Ascending aorta (tissue), 2 donors: ENCODE measurements around the gene UNC45A. TPM values are rescaled to one million over a fixed set of nuclear protein-coding genes. Genes with fewer than 3 reads are reported as not detected.

Experiments
- DNase-seq, 2 donors: peaks; one replicate each; pipeline ENCODE4 v3.0.0-alpha.2; 2019; ENCODE audit warnings: low spot score in 2 of 2
- H3K27ac ChIP-seq, 2 donors: fragments of 200-600 bp; sonication (generic); one replicate each; pipeline ENCODE4 v1.5.1; 2016 to 2017; ENCODE audit warnings: mild to moderate bottlenecking in 1 of 2
- H3K27me3 ChIP-seq: fragments of 200-600 bp; sonication (generic); one replicate; pipeline ENCODE4 v1.5.1; 2017
- H3K36me3 ChIP-seq, 2 donors: fragments of 200-600 bp; sonication (generic); one replicate each; pipeline ENCODE4 v1.5.1; 2016
- H3K4me1 ChIP-seq, 2 donors: fragments of 200-600 bp; sonication (generic); one replicate each; pipeline ENCODE4 v1.5.1; 2016 to 2017; ENCODE audit warnings: mild to moderate bottlenecking in 1 of 2
- H3K4me3 ChIP-seq, 2 donors: fragments of 200-600 bp; sonication (generic); one replicate each; pipeline ENCODE4 v1.5.1; 2016 to 2017; ENCODE audit warnings: mild to moderate bottlenecking in 1 of 2
- H3K9me3 ChIP-seq, 2 donors: fragments of 200-600 bp; sonication (generic); one replicate each; pipeline ENCODE4 v1.5.1; 2016
- intact Hi-C: fragments of 100-400 bp; cut with DNase I; formaldehyde crosslinking; loops from one replicate; pipeline ENCODE4 v1.15.1; 2023
- total RNA-seq: library from RNA; depleted of rRNA; stranded (reverse); fragments of >200 nt; gene quantifications from one replicate; pipeline ENCODE4 v1.1.0, GENCODE V29; 2016
- TF ChIP-seq, protein P1 (sequence below), 3 experiments: fragments of 200-600 bp in 2 of 3; fragments of 450-650 bp in 1 of 3; sonication (generic) in 2 of 3; IDR thresholded peaks; one replicate each; pipeline ENCODE4 v1.5.1; 2016 to 2019; ENCODE audit warnings: antibody characterized with exemption in 3 of 3, mild to moderate bottlenecking in 1 of 3, moderate library complexity in 1 of 3

The UNC45A gene, protein sequence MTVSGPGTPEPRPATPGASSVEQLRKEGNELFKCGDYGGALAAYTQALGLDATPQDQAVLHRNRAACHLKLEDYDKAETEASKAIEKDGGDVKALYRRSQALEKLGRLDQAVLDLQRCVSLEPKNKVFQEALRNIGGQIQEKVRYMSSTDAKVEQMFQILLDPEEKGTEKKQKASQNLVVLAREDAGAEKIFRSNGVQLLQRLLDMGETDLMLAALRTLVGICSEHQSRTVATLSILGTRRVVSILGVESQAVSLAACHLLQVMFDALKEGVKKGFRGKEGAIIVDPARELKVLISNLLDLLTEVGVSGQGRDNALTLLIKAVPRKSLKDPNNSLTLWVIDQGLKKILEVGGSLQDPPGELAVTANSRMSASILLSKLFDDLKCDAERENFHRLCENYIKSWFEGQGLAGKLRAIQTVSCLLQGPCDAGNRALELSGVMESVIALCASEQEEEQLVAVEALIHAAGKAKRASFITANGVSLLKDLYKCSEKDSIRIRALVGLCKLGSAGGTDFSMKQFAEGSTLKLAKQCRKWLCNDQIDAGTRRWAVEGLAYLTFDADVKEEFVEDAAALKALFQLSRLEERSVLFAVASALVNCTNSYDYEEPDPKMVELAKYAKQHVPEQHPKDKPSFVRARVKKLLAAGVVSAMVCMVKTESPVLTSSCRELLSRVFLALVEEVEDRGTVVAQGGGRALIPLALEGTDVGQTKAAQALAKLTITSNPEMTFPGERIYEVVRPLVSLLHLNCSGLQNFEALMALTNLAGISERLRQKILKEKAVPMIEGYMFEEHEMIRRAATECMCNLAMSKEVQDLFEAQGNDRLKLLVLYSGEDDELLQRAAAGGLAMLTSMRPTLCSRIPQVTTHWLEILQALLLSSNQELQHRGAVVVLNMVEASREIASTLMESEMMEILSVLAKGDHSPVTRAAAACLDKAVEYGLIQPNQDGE
- total RNA-seq, result 73.5 TPM

DNA sequence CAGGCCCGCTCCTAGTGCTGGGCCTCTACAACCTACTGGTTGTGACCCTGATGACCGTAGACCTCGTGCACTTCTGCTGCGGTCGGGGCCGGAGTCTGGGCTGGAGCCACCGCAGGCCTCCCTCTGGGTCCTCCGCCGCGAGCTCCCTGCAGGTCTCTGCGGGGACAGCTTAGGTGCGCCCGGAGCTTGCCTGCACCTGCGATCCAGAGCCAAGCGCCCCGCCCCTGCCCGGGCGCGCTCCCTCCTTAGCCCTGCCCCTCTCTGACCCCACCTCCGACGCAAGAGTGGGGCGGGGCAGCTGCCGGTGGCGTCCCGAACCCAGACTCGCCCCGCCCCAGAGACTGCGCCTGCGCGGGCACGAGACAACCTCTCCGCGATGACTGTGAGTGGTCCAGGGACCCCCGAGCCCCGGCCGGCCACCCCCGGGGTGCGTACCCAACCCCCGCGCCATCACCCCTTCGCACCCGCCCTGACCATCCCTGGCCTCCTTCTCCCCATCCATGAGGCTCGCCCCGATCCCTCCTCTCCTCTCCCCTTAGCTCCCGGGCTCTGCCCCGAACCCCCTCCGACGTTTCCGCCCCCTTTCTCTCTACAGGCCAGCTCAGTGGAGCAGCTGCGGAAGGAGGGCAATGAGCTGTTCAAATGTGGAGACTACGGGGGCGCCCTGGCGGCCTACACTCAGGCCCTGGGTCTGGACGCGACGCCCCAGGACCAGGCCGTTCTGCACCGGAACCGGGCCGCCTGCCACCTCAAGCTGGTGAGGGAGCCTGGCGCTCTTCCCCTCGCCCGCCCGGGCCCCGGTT, at the start of gene UNC45A:
UNC45A (plus strand) TSS at position 337 of the 803 bp plus-strand sequence; CDS start at position 377, 40 bp downstream.
- intact Hi-C loops, result loop anchor here (2.0 to 10.0 kb wide), 4 partner anchors 22 to 930 kb away; partner anchors contain the start of genes BLM and ZNF710
- Histone ChIP-seq H3K4me3 (peak within 1 kb of the TSS; percentile 72 to 77), H3K27ac (peak within 1 kb of the TSS; percentile 81 to 85), H3K27me3 (no peaks in the 10 kb centered on the region), H3K4me1 (peaks cover 12 to 33% of the 10 kb centered on the region in 2 donors), H3K9me3 (no peaks in the 10 kb centered on the region), H3K36me3 (peaks cover 14 to 25% of the 10 kb centered on the region in 2 donors)
- TF ChIP-seq, protein P1, sequence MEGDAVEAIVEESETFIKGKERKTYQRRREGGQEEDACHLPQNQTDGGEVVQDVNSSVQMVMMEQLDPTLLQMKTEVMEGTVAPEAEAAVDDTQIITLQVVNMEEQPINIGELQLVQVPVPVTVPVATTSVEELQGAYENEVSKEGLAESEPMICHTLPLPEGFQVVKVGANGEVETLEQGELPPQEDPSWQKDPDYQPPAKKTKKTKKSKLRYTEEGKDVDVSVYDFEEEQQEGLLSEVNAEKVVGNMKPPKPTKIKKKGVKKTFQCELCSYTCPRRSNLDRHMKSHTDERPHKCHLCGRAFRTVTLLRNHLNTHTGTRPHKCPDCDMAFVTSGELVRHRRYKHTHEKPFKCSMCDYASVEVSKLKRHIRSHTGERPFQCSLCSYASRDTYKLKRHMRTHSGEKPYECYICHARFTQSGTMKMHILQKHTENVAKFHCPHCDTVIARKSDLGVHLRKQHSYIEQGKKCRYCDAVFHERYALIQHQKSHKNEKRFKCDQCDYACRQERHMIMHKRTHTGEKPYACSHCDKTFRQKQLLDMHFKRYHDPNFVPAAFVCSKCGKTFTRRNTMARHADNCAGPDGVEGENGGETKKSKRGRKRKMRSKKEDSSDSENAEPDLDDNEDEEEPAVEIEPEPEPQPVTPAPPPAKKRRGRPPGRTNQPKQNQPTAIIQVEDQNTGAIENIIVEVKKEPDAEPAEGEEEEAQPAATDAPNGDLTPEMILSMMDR (IDR thresholded peaks at IDR 0.05), result no peak
- DNase-seq, result peak; percentile 56 to 94

DNA sequence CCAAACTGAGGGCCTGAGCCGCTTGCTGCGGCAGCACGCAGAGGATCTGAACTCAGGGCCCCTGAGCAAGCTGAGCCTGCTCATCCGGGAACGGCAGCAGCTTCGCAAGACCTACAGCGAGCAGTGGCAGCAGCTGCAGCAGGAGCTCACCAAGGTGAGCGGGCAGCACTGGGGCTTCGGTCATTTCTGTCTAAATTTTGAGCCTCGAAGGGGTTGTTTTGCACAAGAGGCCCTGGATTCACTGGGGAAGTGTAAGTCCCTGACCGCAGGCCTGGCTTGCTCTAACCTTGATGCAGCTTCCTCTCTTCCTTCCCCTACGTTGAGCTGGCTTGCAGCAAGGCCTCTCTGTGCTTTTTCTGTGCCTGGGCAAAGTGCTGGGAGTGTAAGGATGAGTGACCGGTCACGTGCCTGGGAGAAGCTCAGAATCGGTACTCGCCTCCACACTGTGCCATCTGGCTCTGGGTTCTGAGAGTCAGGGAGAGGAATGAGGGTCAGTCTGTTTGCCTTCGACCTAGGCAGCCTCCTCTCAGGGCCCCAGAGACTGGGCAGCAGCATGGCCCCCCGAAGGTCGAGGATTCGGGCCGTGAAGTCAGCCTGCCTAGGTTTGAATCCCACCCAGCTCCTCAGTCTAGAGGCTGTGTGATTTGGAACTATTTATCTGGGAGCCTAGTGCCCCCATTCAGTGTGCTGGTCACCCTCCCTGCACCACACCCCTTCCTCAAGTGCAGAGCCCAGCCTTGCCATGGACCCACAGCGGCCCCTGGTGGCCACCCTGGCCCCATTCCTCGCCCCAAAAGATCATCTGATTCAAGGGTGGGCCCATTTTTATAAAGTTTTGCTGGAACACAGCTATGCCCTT, 49.4 kb upstream of the UNC45A start:
- H3K36me3 ChIP-seq, result peaks cover 30 to 33% of the 10 kb centered on the region in 2 donors
- no peaks in the 10 kb centered on the region for H3K27me3 ChIP-seq
- H3K4me3 ChIP-seq, result peak overlapping the region; percentile 8 to 75

DNA sequence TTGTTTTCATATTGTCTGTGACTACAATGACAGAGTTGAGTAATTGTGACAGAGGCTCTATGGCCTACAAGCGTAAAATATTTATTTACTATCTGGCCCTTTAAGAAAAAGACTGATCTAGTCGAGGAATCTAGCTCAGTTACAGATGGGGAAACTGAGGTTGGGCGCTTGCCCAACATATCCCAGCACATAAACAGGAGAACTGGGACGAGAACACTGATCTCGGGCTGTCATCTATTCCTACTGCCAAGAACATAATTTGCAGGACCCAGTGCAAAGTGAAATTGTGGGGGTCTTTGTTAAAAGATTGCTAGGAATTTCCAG, 48.8 kb upstream of the UNC45A start:
- Histone ChIP-seq H3K27me3 (no peaks in the 10 kb centered on the region), H3K9me3 (no peaks in the 10 kb centered on the region), H3K27ac (peak overlapping the region; percentile 90 to 94), H3K36me3 (peaks cover 32 to 33% of the 10 kb centered on the region in 2 donors), H3K4me1 (peaks cover 10 to 30% of the 10 kb centered on the region in 2 donors), H3K4me3 (peak overlapping the region in 1 of 2 donors; percentile 75)
- intact Hi-C loops, result loop anchor here (1.0 to 10.0 kb wide), 6 partner anchors 46 to 991 kb away; partner anchors contain the start of genes AP3S2, CRTC3 and HDDC3
- TF ChIP-seq, protein P1 (IDR thresholded peaks at IDR 0.05), result no peak
- no peak for DNase-seq

More for the DNA sequence above, 49.4 kb upstream of the UNC45A start:
- Histone ChIP-seq H3K27ac (peak overlapping the region; percentile 90 to 94), H3K9me3 (no peaks in the 10 kb centered on the region), H3K4me1 (peaks cover 10 to 30% of the 10 kb centered on the region in 2 donors)
- TF ChIP-seq, protein P1 (IDR thresholded peaks at IDR 0.05), result peak; percentile 96 to 99 (median 98)
- intact Hi-C loops, result loop anchor here (1.0 to 10.0 kb wide), 7 partner anchors 47 to 991 kb away; partner anchors contain the start of genes AP3S2, BLM, CRTC3 and HDDC3
- peak; percentile 36 to 85 for DNase-seq

DNA sequence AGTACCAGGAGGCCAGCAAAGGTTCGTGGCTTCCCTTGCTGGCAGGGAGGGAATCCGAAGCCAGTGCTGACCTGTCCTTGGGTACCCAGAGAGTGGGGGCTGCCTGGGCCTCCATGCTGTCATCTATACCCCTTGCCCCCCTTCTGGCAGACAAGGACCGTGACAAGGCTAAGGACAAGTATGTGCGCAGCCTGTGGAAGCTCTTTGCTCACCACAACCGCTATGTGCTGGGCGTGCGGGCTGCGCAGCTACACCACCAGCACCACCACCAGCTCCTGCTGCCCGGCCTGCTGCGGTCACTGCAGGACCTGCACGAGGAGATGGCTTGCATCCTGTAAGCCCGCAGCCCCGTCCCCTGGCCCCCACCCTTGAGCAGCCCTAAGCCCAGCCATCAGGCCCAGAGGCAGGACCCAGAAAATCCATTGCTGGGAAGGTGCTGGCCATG, 48.0 kb upstream of the UNC45A start:
- Histone ChIP-seq H3K9me3 (no peaks in the 10 kb centered on the region), H3K36me3 (peaks cover 32 to 33% of the 10 kb centered on the region in 2 donors), H3K27me3 (no peaks in the 10 kb centered on the region), H3K4me1 (peaks cover 10 to 30% of the 10 kb centered on the region in 2 donors), H3K27ac (no peak overlapping the region), H3K4me3 (no peak overlapping the region)
- no peak for DNase-seq
- intact Hi-C loops, result loop anchor here (5.0 to 10.0 kb wide), 5 partner anchors 45 to 992 kb away; partner anchors contain the start of genes AP3S2, CRTC3 and HDDC3
- TF ChIP-seq, protein P1 (IDR thresholded peaks at IDR 0.05), result no peak
